GM13977 (cell line): ENCODE results near the gene NUAK2.

Experiments used
- DNase-seq: peaks from one replicate; pipeline ENCODE4 v3.0.0; 2012; ENCODE audit warnings: low spot score
- CTCF ChIP-seq: IDR thresholded peaks from 2 replicates; pipeline ENCODE4 v1.5.1; 2012; ENCODE audit warnings: mild to moderate bottlenecking, control low read depth; ENCODE audit not compliant: insufficient read depth; ENCODE audit errors: extremely low read depth, missing control alignments
- in situ Hi-C: fragments of 300-500 bp; cut with MboI; formaldehyde crosslinking; loops from one replicate; pipeline ENCODE4 v1.12.0; 2022; ENCODE audit warnings: low sequenced_read_pairs, low pct_unique_long_range_greater_than_20kb, mixed read lengths, inconsistent platforms; ENCODE audit not compliant: unreplicated experiment

NUAK2 gene

GRCh38 chr1:205346956-205347574 is 25.5 kb upstream of the NUAK2 start:
- in situ Hi-C loops: no loop called here
- no peak for DNase-seq
- no peak for TF ChIP-seq CTCF

GRCh38 chr1:205345761-205346160 is 24.2 kb upstream of the NUAK2 start:
- in situ Hi-C loops: no loop called here
- no peak for DNase-seq
- TF ChIP-seq CTCF: no peak

DNA sequence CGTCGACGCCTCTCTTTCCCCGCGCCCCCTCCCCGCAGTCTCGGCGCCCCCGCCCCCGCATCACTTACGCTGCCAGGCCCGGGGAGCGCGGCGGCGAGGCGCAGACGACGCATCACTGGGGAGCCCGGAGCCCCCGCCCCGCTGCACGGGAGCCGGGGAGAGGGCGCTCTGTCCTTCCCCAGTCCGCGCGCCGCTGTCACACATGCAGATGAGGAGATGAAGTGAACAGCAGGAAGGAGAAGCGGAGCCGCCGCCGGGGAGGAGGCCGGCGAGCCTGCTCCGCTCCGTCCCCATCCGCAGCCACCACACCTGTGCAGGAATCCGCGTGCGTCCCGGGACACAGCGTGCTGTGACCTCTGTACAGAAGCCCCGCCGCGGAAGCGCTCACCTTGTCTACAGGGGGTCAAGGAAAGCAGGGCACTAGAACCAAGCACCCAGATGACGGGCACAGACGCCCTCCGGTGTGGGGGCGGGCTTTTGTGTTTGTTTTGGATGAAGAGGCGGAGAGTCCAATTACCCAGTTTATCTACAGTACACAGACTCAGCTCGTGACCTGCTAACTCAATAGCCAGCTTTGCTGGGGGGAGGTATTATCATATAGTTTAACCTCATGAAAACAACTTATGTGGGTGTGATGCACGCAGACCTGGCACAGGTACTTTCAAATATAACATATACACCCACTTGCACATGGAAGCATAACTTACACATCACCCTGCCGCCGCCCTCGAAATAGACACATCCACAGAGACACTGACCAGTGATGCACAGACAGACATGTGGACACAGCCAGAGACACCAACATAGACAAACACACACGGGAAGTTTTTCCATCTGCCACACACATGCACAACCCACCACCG is 22.8 kb upstream of the NUAK2 start:
- no peak for DNase-seq
- TF ChIP-seq CTCF: no peak
- in situ Hi-C loops: no loop called here

DNA sequence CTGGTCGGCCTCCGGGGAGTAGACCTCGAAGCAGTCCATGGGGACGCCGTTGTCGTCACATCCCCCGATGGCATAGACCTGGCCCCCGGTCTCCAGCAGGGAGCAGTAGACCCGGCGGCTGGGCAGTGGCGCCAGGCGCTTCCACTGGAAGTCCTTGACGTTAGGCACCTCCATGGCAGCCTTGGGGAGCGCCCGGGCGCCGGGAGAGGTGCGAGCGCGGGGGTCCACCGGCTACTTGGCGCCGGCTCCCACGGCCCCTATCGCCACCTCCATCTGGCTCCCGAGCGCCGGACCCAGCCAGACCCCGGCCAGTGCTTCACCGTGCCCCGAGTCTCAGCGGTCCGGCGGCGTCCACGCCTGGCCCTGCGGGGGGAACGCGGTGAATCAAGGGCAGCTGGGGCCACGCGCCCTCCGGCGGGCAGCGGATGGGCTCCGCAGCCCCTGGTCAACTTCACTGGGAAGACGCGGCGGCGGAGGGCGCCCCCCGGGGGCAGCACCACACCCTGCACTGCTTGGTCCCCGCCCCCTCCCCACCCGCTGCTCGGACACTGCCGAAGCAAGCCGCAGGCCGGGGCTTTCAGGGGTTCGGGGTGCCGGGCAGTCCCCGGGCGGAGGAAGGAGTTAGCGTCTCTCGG is 22.0 kb upstream of the NUAK2 start:
- no peak for TF ChIP-seq CTCF
- in situ Hi-C loops: no loop called here
- DNase-seq: no peak

DNA sequence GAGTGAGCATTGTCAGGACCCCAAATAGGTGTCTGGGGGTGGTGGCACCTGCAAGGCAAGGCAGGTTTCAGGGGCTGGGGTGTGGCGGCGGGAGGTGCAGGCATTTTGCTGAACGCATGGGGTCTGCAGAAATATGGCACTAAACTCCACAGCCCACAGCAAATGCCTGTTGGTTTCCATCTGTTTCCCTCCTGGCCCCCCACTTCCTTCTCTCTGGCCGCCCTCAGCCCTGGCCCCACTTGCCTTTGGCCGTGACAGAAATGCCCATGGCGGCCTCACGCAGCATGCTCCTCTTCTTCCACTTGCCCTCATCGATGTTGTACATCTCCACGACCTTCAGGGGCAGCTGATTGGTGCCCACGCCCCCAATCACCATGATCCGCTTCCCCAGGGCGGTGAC is 21.4 kb upstream of the NUAK2 start:
- in situ Hi-C loops: no loop called here
- DNase-seq: no peak
- TF ChIP-seq CTCF: no peak

GRCh38 chr1:205340676-205341075 is 19.1 kb upstream of the NUAK2 start:
- no peak for DNase-seq
- in situ Hi-C loops: no loop called here
- no peak for TF ChIP-seq CTCF
